ENCODE data around the gene RPS18.
"Not testable (repeated sequence)": the region's sequence is repeated elsewhere in the genome, so short reads cannot be mapped to it uniquely, and the experiment has no call there.

Gene RPS18

GRCh38 chr6:33273129-33273923 is 1.5 kb downstream of the RPS18 start:
- DNase-seq, result no peak

- DNase-seq, result no peak
Measured at GRCh38 chr6:33273924-33274902, 2.3 kb downstream of the RPS18 start.

- not testable (repeated sequence) for DNase-seq
Measured at GRCh38 chr6:33275795-33276580, 4.1 kb downstream of the RPS18 start.

GRCh38 chr6:33276581-33276863 is 4.6 kb downstream of the RPS18 start:
- DNase-seq, result no peak

GRCh38 chr6:33276864-33277662 is 5.2 kb downstream of the RPS18 start, which contains the start of gene B3GALT4:
B3GALT4 (plus strand) TSS chr6:33277123; CDS start chr6:33277420, 297 bp downstream.
- peak; percentile 86 for DNase-seq

GRCh38 chr6:33277663-33278391 is 6.0 kb downstream of the RPS18 start:
- DNase-seq, result no peak

GRCh38 chr6:33278392-33278741 is 6.5 kb downstream of the RPS18 start:
- no peak for DNase-seq

- DNase-seq, result no peak
Measured at GRCh38 chr6:33278810-33279209, 6.9 kb downstream of the RPS18 start.

- no peak for DNase-seq
Measured at GRCh38 chr6:33279257-33279695, 7.4 kb downstream of the RPS18 start.

- peak; percentile 62 for DNase-seq
Measured at GRCh38 chr6:33279971-33280511, 8.2 kb downstream of the RPS18 start.

GRCh38 chr6:33280539-33280938 is 8.7 kb downstream of the RPS18 start:
- DNase-seq, result no peak

- DNase-seq, result not testable (repeated sequence)
Measured at GRCh38 chr6:33285214-33285613, 13.3 kb downstream of the RPS18 start.

GRCh38 chr6:33286946-33287914 is 15.4 kb downstream of the RPS18 start:
- no peak for DNase-seq

GRCh38 chr6:33288141-33288920 is 16.5 kb downstream of the RPS18 start:
- DNase-seq, result no peak

- peak; percentile 94 for DNase-seq
Measured at GRCh38 chr6:33288921-33289783, 17.3 kb downstream of the RPS18 start, which contains the start of the genes PFDN6 and WDR46. PFDN6 (plus strand) TSS chr6:33289601; CDS start chr6:33289857, 256 bp downstream. WDR46 (minus strand) TSS chr6:33289239; CDS start chr6:33289170, 69 bp downstream.

GRCh38 chr6:33289784-33290315 is 18.0 kb downstream of the RPS18 start:
- no peak for DNase-seq

GRCh38 chr6:33290459-33290858 is 18.6 kb downstream of the RPS18 start:
- no peak for DNase-seq
